HCT116 (cell line): ENCODE data around the gene PIM3. TPM values are rescaled to one million over a fixed set of nuclear protein-coding genes. Genes with fewer than 3 reads are reported as not detected.

Experiments used
- ATAC-seq: fragments of 200-7000 bp; cut with Tn5 transposase; 2 replicates; pipeline ENCODE4 v1.9.1; 2020; ENCODE audit warnings: mild to moderate bottlenecking, moderate library complexity
- BruUV-seq: library from RNA; stranded (reverse); fragments of 400-500 nt; replicated peaks from 2 replicates; lab custom pipeline; 2021; lab: Mats Ljungman, UMichigan
- CTCF ChIA-PET: fragments of 300-600 bp; sonication (Branson Sonifier 250); formaldehyde crosslinking; loops from one replicate; lab custom pipeline; 2021; ENCODE audit warnings: antibody characterized with exemption; lab: Charles Lee
- POLR2A ChIA-PET: fragments of 300-600, 350-600 bp; sonication (Branson Sonifier 250); formaldehyde crosslinking; loops from one replicate; lab custom pipeline; 2021; ENCODE audit warnings: antibody characterized with exemption; lab: Charles Lee
- RAD21 ChIA-PET, 2 experiments: fragments of 300-600 bp; sonication (Branson Sonifier 250); formaldehyde crosslinking; loops; one replicate each; lab custom pipeline; 2023; ENCODE audit warnings: low total read pairs in 2 of 2; ENCODE audit not compliant: uncharacterized antibody in 2 of 2, unreplicated experiment in 2 of 2, low non-redundant PET in 1 of 2; lab: Charles Lee
- DNase-seq: peaks from one replicate; pipeline ENCODE4 v3.0.0-alpha.2; 2010; ENCODE audit warnings: low read depth, low spot score
- H2AFZ ChIP-seq: fragments of 200-600 bp; shearing (Covaris generic), sonication (generic); 2 replicates; pipeline ENCODE4 v1.6.1; 2017; ENCODE audit warnings: low read depth, mixed run types, mixed read lengths, antibody characterized with exemption, low read length; ENCODE audit not compliant: poor library complexity, severe bottlenecking
- H3K27ac ChIP-seq: 2 replicates; pipeline ENCODE4 v1.5.1; 2012; ENCODE audit warnings: low read depth, low read length
- H3K27me3 ChIP-seq: fragments of 200-600 bp; sonication (generic); 2 replicates; pipeline ENCODE4 v1.6.1; 2016; ENCODE audit warnings: mixed run types, low read length, mixed read lengths; ENCODE audit not compliant: insufficient read depth
- H3K36me3 ChIP-seq, 2 experiments: fragments of 200-500 bp in 1 of 2; fragments of 200-600 bp in 1 of 2; sonication (Bioruptor generic) in 1 of 2; sonication (generic) in 1 of 2; 2 replicates each; pipeline versions ENCODE4 v1.5.1 to v1.6.1; 2014 to 2016; ENCODE audit warnings: low read length in 2 of 2, inconsistent platforms in 1 of 2, mixed read lengths in 1 of 2, mixed run types in 1 of 2; ENCODE audit not compliant: insufficient read depth in 2 of 2, control insufficient read depth in 1 of 2
- H3K4me1 ChIP-seq, 2 experiments: fragments of 200-600 bp in 1 of 2; sonication (generic) in 1 of 2; 2 replicates each; pipeline versions ENCODE4 v1.5.1 to v1.6.1; 2012 to 2017; ENCODE audit warnings: low read length in 2 of 2, inconsistent platforms in 1 of 2, mild to moderate bottlenecking in 1 of 2, mixed read lengths in 1 of 2, mixed run types in 1 of 2, moderate library complexity in 1 of 2; ENCODE audit not compliant: insufficient read depth in 2 of 2, control insufficient read depth in 1 of 2
- H3K4me2 ChIP-seq: fragments of 200-600 bp; sonication (generic); 2 replicates; pipeline ENCODE4 v1.6.1; 2017; ENCODE audit warnings: mixed run types, low read length, mixed read lengths
- H3K4me3 ChIP-seq, 2 experiments: fragments of 200-600 bp in 1 of 2; sonication (generic) in 1 of 2; replicated peaks in 1 of 2; 2 replicates each; pipeline ENCODE4 v1.5.1; 2011 to 2016; ENCODE audit warnings: low read length in 2 of 2, control low read depth in 1 of 2, low read depth in 1 of 2, mild to moderate bottlenecking in 1 of 2, mixed read lengths in 1 of 2, mixed run types in 1 of 2
- H3K79me2 ChIP-seq: fragments of 200-600 bp; sonication (generic); 2 replicates; pipeline ENCODE4 v1.6.1; 2017; ENCODE audit warnings: mild to moderate bottlenecking, mixed run types, low read length, moderate library complexity, mixed read lengths; ENCODE audit not compliant: insufficient read depth
- H3K9ac ChIP-seq: fragments of 200-600 bp; sonication (generic); 2 replicates; pipeline ENCODE4 v1.6.1; 2016; ENCODE audit warnings: low read length, mixed read lengths
- H3K9me2 ChIP-seq: fragments of 200-600 bp; sonication (generic), shearing (Covaris generic); 2 replicates; pipeline ENCODE4 v1.6.1; 2017; ENCODE audit warnings: mixed run types, mild to moderate bottlenecking, moderate library complexity; ENCODE audit not compliant: insufficient read depth
- H3K9me3 ChIP-seq, 2 experiments: fragments of 200-500 bp in 1 of 2; fragments of 200-600 bp in 1 of 2; sonication (Bioruptor generic) in 1 of 2; sonication (generic) in 1 of 2; 2 replicates each; pipeline ENCODE4 v1.6.1; 2014 to 2017; ENCODE audit warnings: low read length in 2 of 2, mixed read lengths in 2 of 2, inconsistent platforms in 1 of 2, low read depth in 1 of 2, mild to moderate bottlenecking in 1 of 2, mixed run types in 1 of 2, moderate library complexity in 1 of 2; ENCODE audit not compliant: control insufficient read depth in 1 of 2, insufficient read depth in 1 of 2
- H4K20me1 ChIP-seq: fragments of 200-600 bp; sonication (generic), shearing (Covaris generic); 2 replicates; pipeline ENCODE4 v1.6.1; 2017; ENCODE audit warnings: mixed run types, mild to moderate bottlenecking, moderate library complexity; ENCODE audit not compliant: insufficient read depth
- ELF1 ChIP-seq: IDR thresholded peaks from 2 replicates; pipeline ENCODE4 v1.6.1; 2012; ENCODE audit warnings: low read depth, borderline replicate concordance
- MAX ChIP-seq: IDR thresholded peaks from 2 replicates; pipeline ENCODE4 v1.6.1; 2012
- SIN3A ChIP-seq: IDR thresholded peaks from 2 replicates; pipeline ENCODE4 v1.6.1; 2012; ENCODE audit warnings: low read depth
- SP1 ChIP-seq: IDR thresholded peaks from 2 replicates; pipeline ENCODE4 v1.6.1; 2012; ENCODE audit warnings: low read depth
- SRF ChIP-seq: IDR thresholded peaks from 2 replicates; pipeline ENCODE4 v1.6.1; 2012; ENCODE audit warnings: low read depth
- TCF7L2 ChIP-seq: IDR thresholded peaks from 2 replicates; pipeline ENCODE4 v1.7.0; 2011; ENCODE audit warnings: borderline replicate concordance, inconsistent platforms; ENCODE audit not compliant: insufficient read depth, insufficient read length; ENCODE audit errors: extremely low read depth
- intact Hi-C: fragments of 100-400 bp; cut with micrococcal nuclease; formaldehyde crosslinking; loops from 2 replicates; pipeline ENCODE4 v1.10.0; 2022
- microRNA-seq: library from miRNA; unstranded; fragments of <30 nt; microRNA quantifications from one replicate; pipeline ENCODE4, GENCODE V29; 2016; ENCODE audit warnings: borderline number of aligned reads
- total RNA-seq: library from RNA; stranded (reverse); gene quantifications from one replicate; pipeline ENCODE4 v1.2.1, GENCODE V29; 2021; ENCODE audit not compliant: unreplicated experiment
- TF ChIP-seq, protein P1 (sequence below), 3 experiments: fragments of 200-600 bp in 1 of 3; sonication (generic) in 1 of 3; IDR thresholded peaks in 2 of 3; conservative IDR thresholded peaks in 1 of 3; 2 replicates each; pipeline ENCODE4 v1.5.1; 2012 to 2017; ENCODE audit warnings: low read depth in 2 of 3, low read length in 2 of 3, antibody characterized with exemption in 1 of 3, borderline replicate concordance in 1 of 3, control low read depth in 1 of 3, mild to moderate bottlenecking in 1 of 3, mixed read lengths in 1 of 3, mixed run types in 1 of 3, moderate library complexity in 1 of 3; ENCODE audit not compliant: insufficient read depth in 1 of 3

The PIM3 gene
- total RNA-seq, 1 experiment from 2014 or later, result 116 TPM

DNA sequence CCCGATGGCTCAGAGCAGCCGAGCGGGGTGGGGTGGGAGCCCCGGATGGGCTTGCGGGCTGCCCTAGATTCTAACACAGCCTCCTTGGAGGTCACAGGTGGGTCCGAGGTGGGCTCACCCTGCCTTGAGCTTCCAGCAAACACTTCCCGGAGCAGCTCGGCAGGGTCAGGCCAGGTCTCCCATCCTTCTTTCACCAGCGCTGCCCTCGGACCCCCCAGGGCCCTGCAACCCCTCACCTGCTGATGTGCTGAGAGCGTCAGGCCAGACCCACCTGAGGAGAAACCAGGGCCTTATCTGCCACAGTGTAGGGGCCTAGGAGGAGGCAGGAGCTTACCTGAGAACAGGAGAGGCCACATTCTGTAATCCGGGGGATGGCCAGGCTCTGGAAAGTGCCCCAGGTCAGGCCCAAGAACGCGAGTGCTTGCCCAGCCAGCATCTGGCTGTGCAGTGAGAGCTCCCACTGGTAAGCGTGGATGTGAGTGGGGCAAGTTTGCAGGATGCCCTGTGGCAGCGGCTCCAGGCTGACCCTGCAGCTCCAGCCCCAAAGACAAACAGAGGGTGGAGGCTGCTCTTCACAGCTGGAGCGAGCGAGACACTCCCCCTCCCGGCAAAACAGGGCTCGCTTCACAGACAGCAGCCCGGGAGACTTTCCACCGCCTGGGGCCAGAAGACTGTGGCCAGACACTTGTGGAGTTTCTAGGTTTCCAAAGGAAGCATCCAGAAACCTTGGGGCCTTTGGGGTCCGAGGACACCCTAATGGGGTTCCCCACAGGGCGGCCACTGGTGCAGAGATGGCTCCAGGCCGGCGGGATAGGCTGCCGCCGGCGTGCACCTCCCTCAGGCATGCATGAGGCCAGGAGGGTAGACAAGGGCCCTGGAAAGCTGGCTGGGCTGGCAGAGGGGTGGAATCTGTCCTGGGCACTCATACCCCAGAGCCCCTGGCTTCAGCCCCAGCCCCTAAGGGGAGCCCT, 51.9 kb downstream of the PIM3 start, which contains the start of gene IL17REL:
IL17REL (minus strand) TSS at position 555 of the 971 bp plus-strand sequence; CDS start at position 436, 119 bp downstream.
- Histone ChIP-seq H3K4me3 (no peak within 1 kb of the TSS), H3K4me2 (no peak within 1 kb of the TSS), H3K4me1 (peaks cover 0 to 8% of the 10 kb centered on the region in 2 experiments; a peak in 1 of 4 replicates), H4K20me1 (no peaks in the 10 kb centered on the region), H3K27ac (no peak within 1 kb of the TSS), H3K9ac (no peak within 1 kb of the TSS), H3K79me2 (no peaks in the 10 kb centered on the region), H3K9me2 (no peaks in the 10 kb centered on the region), H3K27me3 (no peaks in the 10 kb centered on the region), H3K36me3 (no peaks in the 10 kb centered on the region)
- POLR2A ChIA-PET, result no interaction called here
- intact Hi-C loops, result no loop called here
- DNase-seq (no peak), ATAC-seq (no peak)
- no TSS peak for BruUV-seq
- TF ChIP-seq SRF (no peak), TCF7L2 (no peak), SP1 (no peak), ELF1 (no peak), MAX (no peak), SIN3A (no peak)
- TF ChIP-seq, protein P1, sequence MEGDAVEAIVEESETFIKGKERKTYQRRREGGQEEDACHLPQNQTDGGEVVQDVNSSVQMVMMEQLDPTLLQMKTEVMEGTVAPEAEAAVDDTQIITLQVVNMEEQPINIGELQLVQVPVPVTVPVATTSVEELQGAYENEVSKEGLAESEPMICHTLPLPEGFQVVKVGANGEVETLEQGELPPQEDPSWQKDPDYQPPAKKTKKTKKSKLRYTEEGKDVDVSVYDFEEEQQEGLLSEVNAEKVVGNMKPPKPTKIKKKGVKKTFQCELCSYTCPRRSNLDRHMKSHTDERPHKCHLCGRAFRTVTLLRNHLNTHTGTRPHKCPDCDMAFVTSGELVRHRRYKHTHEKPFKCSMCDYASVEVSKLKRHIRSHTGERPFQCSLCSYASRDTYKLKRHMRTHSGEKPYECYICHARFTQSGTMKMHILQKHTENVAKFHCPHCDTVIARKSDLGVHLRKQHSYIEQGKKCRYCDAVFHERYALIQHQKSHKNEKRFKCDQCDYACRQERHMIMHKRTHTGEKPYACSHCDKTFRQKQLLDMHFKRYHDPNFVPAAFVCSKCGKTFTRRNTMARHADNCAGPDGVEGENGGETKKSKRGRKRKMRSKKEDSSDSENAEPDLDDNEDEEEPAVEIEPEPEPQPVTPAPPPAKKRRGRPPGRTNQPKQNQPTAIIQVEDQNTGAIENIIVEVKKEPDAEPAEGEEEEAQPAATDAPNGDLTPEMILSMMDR (IDR thresholded peaks at IDR 0.05 in 2 of 3, conservative IDR thresholded peaks at IDR 0.05 in 1 of 3; ENCODE audit: borderline replicate concordance in 1 of 3, insufficient read depth in 1 of 3, low read depth in 2 of 3, low read length in 2 of 3), result no peak
- TF ChIP-seq, all 23 proteins: peak for 0
- no peak within 1 kb of the TSS for H2AFZ ChIP-seq
- CTCF ChIA-PET, result interaction anchor here (1.4 kb wide), 1 partner anchor 18 kb away, joined by 3 read pairs; no protein-coding TSS in a partner anchor
- H3K9me3 ChIP-seq, result no peaks in the 10 kb centered on the region
- RAD21 ChIA-PET, result no interaction called here

Small RNAs within 50 kb of the gene (microRNA-seq; reads per million reads assigned to microRNA genes)
- not detected for gene MIR6821

Other genes starting within 250 kb of the PIM3 start
- 31.3 TPM for gene BRD1, start 132.9 kb upstream of the PIM3 start, total RNA-seq
- 21.6 TPM for gene ZBED4, start 106.9 kb upstream of the PIM3 start, total RNA-seq
- 16.6 TPM for gene ALG12, start 42.3 kb upstream of the PIM3 start, total RNA-seq
- gene CRELD2, start 42.1 kb upstream of the PIM3 start, total RNA-seq, result 45.8 TPM
- gene IL17REL, start 52.0 kb downstream of the PIM3 start, total RNA-seq, result not detected
- not detected for gene TTLL8, start 97.5 kb downstream of the PIM3 start, total RNA-seq
- gene MLC1, start 124.7 kb downstream of the PIM3 start, total RNA-seq, result not detected
- gene MOV10L1, start 129.2 kb downstream of the PIM3 start, total RNA-seq, result not detected
- gene PANX2, start 210.0 kb downstream of the PIM3 start, total RNA-seq, result 8.0 TPM
- gene TRABD, start 225.1 kb downstream of the PIM3 start, total RNA-seq, result 90.3 TPM
- 29.6 TPM for gene SELENOO, start 240.2 kb downstream of the PIM3 start, total RNA-seq